Measurements from ENCODE around the gene SSX4B. TPM values are rescaled to one million over a fixed set of nuclear protein-coding genes. Genes with fewer than 3 reads are reported as not detected.
"Not testable (repeated sequence)": the region's sequence is repeated elsewhere in the genome, so short reads cannot be mapped to it uniquely, and the experiment has no call there.

Gene SSX4B
- total RNA-seq, result not detected

GRCh38 chrX:48411860-48412259 is at the start of gene SSX4B:
Gene SSX4B (minus strand): TSS chrX:48411960. CDS start chrX:48411372, 588 bp downstream.
- not testable (repeated sequence) for H3K4me1 ChIP-seq; H3K27ac ChIP-seq; H3K9me3 ChIP-seq; H3K4me3 ChIP-seq; DNase-seq (ENCODE audit: low spot score in 2 of 2); H3K27me3 ChIP-seq; H3K36me3 ChIP-seq
- no CpG with 5 or more reads among the region's 15 CpGs for WGBS, 2 donors

GRCh38 chrX:48460606-48461005 is 48.8 kb upstream of the SSX4B start:
- Histone ChIP-seq H3K27ac (no peak overlapping the region), H3K4me3 (no peak overlapping the region), H3K36me3 (no peaks in the 10 kb centered on the region), H3K4me1 (no peaks in the 10 kb centered on the region), H3K27me3 (peaks cover 0 to 7% of the 10 kb centered on the region in 2 donors), H3K9me3 (no peaks in the 10 kb centered on the region)
- TF ChIP-seq CTCF (IDR thresholded peaks at IDR 0.05) (no peak), EP300 (IDR thresholded peaks at IDR 0.05) (no peak), POLR2A (IDR thresholded peaks at IDR 0.05) (no peak)
- DNase-seq (ENCODE audit: low spot score in 2 of 2), result no peak
- WGBS, 2 donors, result 89 to 93% methylated on average over 8 to 11 of the region's 11 CpGs

GRCh38 chrX:48460031-48460430 is 48.3 kb upstream of the SSX4B start:
- peaks cover 0 to 7% of the 10 kb centered on the region in 2 donors for H3K27me3 ChIP-seq
- WGBS, 2 donors, result 88 to 89% methylated on average over 3 of the region's 3 CpGs
- no peak for TF ChIP-seq EP300 (IDR thresholded peaks at IDR 0.05)
- no peak overlapping the region for H3K27ac ChIP-seq
- H3K4me1 ChIP-seq, result no peaks in the 10 kb centered on the region
- H3K36me3 ChIP-seq, result no peaks in the 10 kb centered on the region
- no peak for DNase-seq (ENCODE audit: low spot score in 2 of 2)
- no peaks in the 10 kb centered on the region for H3K9me3 ChIP-seq
- no peak overlapping the region for H3K4me3 ChIP-seq

- TF ChIP-seq POLR2A (IDR thresholded peaks at IDR 0.05) (no peak), CTCF (IDR thresholded peaks at IDR 0.05) (no peak), EP300 (IDR thresholded peaks at IDR 0.05) (no peak)
- Histone ChIP-seq H3K27me3 (peaks cover 0 to 7% of the 10 kb centered on the region in 2 donors), H3K4me3 (no peak overlapping the region), H3K4me1 (no peaks in the 10 kb centered on the region), H3K9me3 (peaks cover 0 to 3% (median 0%) of the 10 kb centered on the region in 4 donors), H3K27ac (no peak overlapping the region), H3K36me3 (no peaks in the 10 kb centered on the region)
- no peak for DNase-seq (ENCODE audit: low spot score in 2 of 2)
- 85 to 93% methylated on average over 6 of the region's 6 CpGs for WGBS, 2 donors
Measured at GRCh38 chrX:48459483-48459882, 47.7 kb upstream of the SSX4B start.

GRCh38 chrX:48458711-48459110 is 47.0 kb upstream of the SSX4B start:
- H3K27me3 ChIP-seq, result peaks cover 0 to 7% of the 10 kb centered on the region in 2 donors
- 82% methylated on average over 6 of the region's 6 CpGs; no CpG with 5 or more reads in 1 of the 2 donors for WGBS, 2 donors
- no peak for TF ChIP-seq CTCF (IDR thresholded peaks at IDR 0.05)
- TF ChIP-seq POLR2A (IDR thresholded peaks at IDR 0.05), result no peak
- no peak for TF ChIP-seq EP300 (IDR thresholded peaks at IDR 0.05)
- no peaks in the 10 kb centered on the region for H3K4me1 ChIP-seq
- H3K27ac ChIP-seq, result no peak overlapping the region
- H3K9me3 ChIP-seq, result peaks cover 0 to 5% (median 0%) of the 10 kb centered on the region in 4 donors
- H3K36me3 ChIP-seq, result no peaks in the 10 kb centered on the region
- no peak overlapping the region for H3K4me3 ChIP-seq
- DNase-seq (ENCODE audit: low spot score in 2 of 2), result no peak

GRCh38 chrX:48456628-48457331 is 45.0 kb upstream of the SSX4B start:
- Histone ChIP-seq H3K9me3 (peaks cover 0 to 5% (median 0%) of the 10 kb centered on the region in 4 donors), H3K4me1 (no peaks in the 10 kb centered on the region), H3K36me3 (no peaks in the 10 kb centered on the region), H3K27ac (no peak overlapping the region), H3K27me3 (no peaks in the 10 kb centered on the region), H3K4me3 (no peak overlapping the region)
- no peak for DNase-seq (ENCODE audit: low spot score in 2 of 2)
- TF ChIP-seq CTCF (IDR thresholded peaks at IDR 0.05) (no peak), POLR2A (IDR thresholded peaks at IDR 0.05) (no peak), EP300 (IDR thresholded peaks at IDR 0.05) (no peak)
- 74 to 75% methylated on average over 6 of the region's 6 CpGs for WGBS, 2 donors
